ENCODE measurements around the gene CDKN1C.

DNA sequence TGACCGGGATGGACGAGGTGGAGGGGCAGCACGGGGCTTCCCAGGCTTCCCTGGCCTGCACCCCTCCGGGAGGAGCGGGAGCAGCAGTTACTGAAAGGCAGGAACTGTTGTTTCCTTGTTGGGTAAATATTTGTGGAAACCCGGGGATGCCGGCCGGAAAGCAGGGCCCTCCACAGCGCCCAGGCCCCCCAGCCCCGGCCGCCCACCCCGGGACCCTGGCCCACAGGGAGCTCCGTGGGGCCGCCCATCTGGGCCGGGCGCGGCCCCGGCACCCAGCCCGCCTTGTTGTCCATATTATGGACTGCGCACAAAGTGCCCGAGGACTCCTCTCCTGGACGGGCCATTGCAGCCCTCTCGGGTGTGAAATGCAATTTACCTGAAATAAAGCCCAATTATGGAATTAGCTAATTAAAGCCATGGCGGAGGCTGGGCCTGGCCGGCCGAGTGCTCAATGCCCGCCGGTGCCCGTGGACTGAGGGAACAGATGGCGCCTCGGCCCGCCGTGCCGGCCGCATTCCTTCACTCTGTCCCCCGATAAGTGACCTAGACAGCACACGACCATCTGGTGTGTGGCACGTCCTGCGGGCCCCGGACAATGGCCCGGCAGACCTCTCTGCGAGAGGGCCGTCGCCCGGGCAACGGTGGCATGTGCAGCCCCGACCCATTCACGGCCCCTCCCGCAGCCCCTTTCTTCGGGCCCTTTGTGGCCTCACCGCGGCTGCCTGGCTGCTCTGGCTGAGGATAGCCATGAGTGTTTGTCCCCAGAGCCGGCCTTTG lies 35.4 kb downstream of the CDKN1C start:
- TF ChIP-seq POLR2A (IDR thresholded peaks at IDR 0.05; ENCODE audit: low read depth, low read length) (no peak), POLR2AphosphoS5 (IDR thresholded peaks at IDR 0.05; ENCODE audit: low read depth, low read length) (no peak)
